ENCODE measurements around the gene APRT. TPM values are rescaled to one million over a fixed set of nuclear protein-coding genes. Genes with fewer than 3 reads are reported as not detected.

The APRT gene
- total RNA-seq (100 to 1,000 TPM; 171 to 175 TPM), polyA plus RNA-seq (100 to 1,000 TPM; 569 to 624 TPM)

- Mint-ChIP-seq H3K9me3 (no peaks in the 10 kb centered on the region), H3K27me3 (no peaks in the 10 kb centered on the region), H3K4me1 (peaks cover 1 to 28% (median 15%) of the 10 kb centered on the region in 4 donors), H3K27ac (peak within 1 kb of the TSS; percentile 88 to 98 (median 97)), H3K4me3 (peak within 1 kb of the TSS; percentile 95 to 100 (median 97)), H3K36me3 (peaks cover 0 to 15% of the 10 kb centered on the region in 2 donors)
- peak within 1 kb of the TSS; percentile 90 to 94 for H3K4me3 ChIP-seq (ENCODE audit: low read length in 2 of 2)
- intact Hi-C loops (cut with micrococcal nuclease): loop anchor here (1.0 kb wide), 4 partner anchors 9 to 404 kb away; partner anchors contain the start of genes CDT1, PIEZO1 and TRAPPC2L
- CTCF ChIA-PET (ENCODE audit: partially characterized antibody): interaction anchor here (1.1 to 5.1 kb wide), 8 partner anchors 13 to 406 kb away, joined by 3 to 35 read pairs (median 4); partner anchors contain the start of genes GALNS, TRAPPC2L and ZNF778
- H3K4me1 ChIP-seq (ENCODE audit: insufficient read depth, low read length): peaks cover 21% of the 10 kb centered on the region
- peak; percentile 94 to 99 (median 97) for DNase-seq
- peak within 1 kb of the TSS; percentile 67 for H3K27ac ChIP-seq (ENCODE audit: low read depth, low read length)
- no peaks in the 10 kb centered on the region for H3K9me3 ChIP-seq (ENCODE audit: control insufficient read depth in 1 of 2, low read length in 2 of 2)
- no peaks in the 10 kb centered on the region for H3K27me3 ChIP-seq (ENCODE audit: insufficient read depth, low read length)
- POLR2A ChIA-PET (ENCODE audit: partially characterized antibody): interaction anchor here (0.8 to 11.8 kb wide), 21 partner anchors 8 to 429 kb away, joined by 3 to 206 read pairs (median 5); partner anchors contain the start of genes CDT1, CTU2, GALNS and PIEZO1
- H3K36me3 ChIP-seq (ENCODE audit: insufficient read depth, low read length): peaks cover 13% of the 10 kb centered on the region
Measured at GRCh38 chr16:88811769-88812512, at the start of gene APRT. Gene APRT (minus strand): TSS chr16:88811928. CDS start chr16:88811899, 29 bp downstream.

- peak overlapping the region in 2 of 7 donors; percentile 13 to 57 for H3K27ac Mint-ChIP-seq
- DNase-seq: no peak
- peaks cover 8 to 26% (median 14%) of the 10 kb centered on the region in 4 donors for H3K4me1 Mint-ChIP-seq
- H3K9me3 Mint-ChIP-seq: peaks cover 0 to 2% (median 0%) of the 10 kb centered on the region in 8 donors
- Histone ChIP-seq H3K27ac (ENCODE audit: low read depth, low read length) (no peak overlapping the region), H3K36me3 (ENCODE audit: insufficient read depth, low read length) (peaks cover 33% of the 10 kb centered on the region), H3K4me1 (ENCODE audit: insufficient read depth, low read length) (peaks cover 12% of the 10 kb centered on the region), H3K27me3 (ENCODE audit: insufficient read depth, low read length) (no peaks in the 10 kb centered on the region), H3K9me3 (ENCODE audit: control insufficient read depth in 1 of 2, low read length in 2 of 2) (no peaks in the 10 kb centered on the region), H3K4me3 (ENCODE audit: low read length in 2 of 2) (no peak overlapping the region)
- peaks cover 8 to 37% of the 10 kb centered on the region in 2 donors for H3K36me3 Mint-ChIP-seq
- CTCF ChIA-PET (ENCODE audit: partially characterized antibody): interaction anchor here (0.6 kb wide), 1 partner anchor 67 kb away, joined by 4 read pairs; no protein-coding TSS in a partner anchor
- H3K4me3 Mint-ChIP-seq: no peak overlapping the region
- POLR2A ChIA-PET (ENCODE audit: partially characterized antibody): no interaction called here
- intact Hi-C loops (cut with micrococcal nuclease): no loop called here
- peaks cover 0 to 2% of the 10 kb centered on the region in 2 donors for H3K27me3 Mint-ChIP-seq
Measured at GRCh38 chr16:88861359-88861758, 49.6 kb upstream of the APRT start.

- H3K4me3 Mint-ChIP-seq: peak overlapping the region in 1 of 8 donors; percentile 9
- H3K4me1 Mint-ChIP-seq: peaks cover 15 to 41% (median 25%) of the 10 kb centered on the region in 4 donors
- peaks cover 0 to 2% (median 0%) of the 10 kb centered on the region in 8 donors for H3K9me3 Mint-ChIP-seq
- no peaks in the 10 kb centered on the region for H3K27me3 ChIP-seq (ENCODE audit: insufficient read depth, low read length)
- peaks cover 27% of the 10 kb centered on the region for H3K4me1 ChIP-seq (ENCODE audit: insufficient read depth, low read length)
- CTCF ChIA-PET (ENCODE audit: partially characterized antibody): interaction anchor here (0.9 to 2.9 kb wide), 4 partner anchors 44 to 358 kb away, joined by 3 to 40 read pairs (median 10); partner anchors contain the start of gene ZNF778
- POLR2A ChIA-PET (ENCODE audit: partially characterized antibody): interaction anchor here (2.9 to 4.6 kb wide), 2 partner anchors 48 to 358 kb away, joined by 29 to 53 read pairs; partner anchors contain the start of genes APRT and ZNF778
- H3K27me3 Mint-ChIP-seq: peaks cover 0 to 2% of the 10 kb centered on the region in 2 donors
- no peak for DNase-seq
- peaks cover 8 to 37% of the 10 kb centered on the region in 2 donors for H3K36me3 Mint-ChIP-seq
- intact Hi-C loops (cut with micrococcal nuclease): loop anchor here (5.0 kb wide), 2 partner anchors 227 to 402 kb away; no protein-coding TSS in a partner anchor
- H3K4me3 ChIP-seq (ENCODE audit: low read length in 2 of 2): no peak overlapping the region
- H3K9me3 ChIP-seq (ENCODE audit: control insufficient read depth in 1 of 2, low read length in 2 of 2): no peaks in the 10 kb centered on the region
- peaks cover 33% of the 10 kb centered on the region for H3K36me3 ChIP-seq (ENCODE audit: insufficient read depth, low read length)
- H3K27ac ChIP-seq (ENCODE audit: low read depth, low read length): no peak overlapping the region
- H3K27ac Mint-ChIP-seq: peak overlapping the region in 1 of 7 donors; percentile 32
Measured at GRCh38 chr16:88859381-88860091, 47.8 kb upstream of the APRT start.

- peak overlapping the region; percentile 67 to 93 for H3K4me3 ChIP-seq (ENCODE audit: low read length in 2 of 2)
- H3K9me3 ChIP-seq (ENCODE audit: control insufficient read depth in 1 of 2, low read length in 2 of 2): no peaks in the 10 kb centered on the region
- Mint-ChIP-seq H3K4me1 (peaks cover 15 to 43% (median 25%) of the 10 kb centered on the region in 4 donors), H3K27me3 (peaks cover 0 to 2% of the 10 kb centered on the region in 2 donors), H3K27ac (peak overlapping the region; percentile 95 to 99 (median 97)), H3K9me3 (peaks cover 0 to 2% (median 0%) of the 10 kb centered on the region in 8 donors), H3K4me3 (peak overlapping the region; percentile 94 to 100 (median 97)), H3K36me3 (peaks cover 8 to 37% of the 10 kb centered on the region in 2 donors)
- peaks cover 27% of the 10 kb centered on the region for H3K4me1 ChIP-seq (ENCODE audit: insufficient read depth, low read length)
- no peaks in the 10 kb centered on the region for H3K27me3 ChIP-seq (ENCODE audit: insufficient read depth, low read length)
- POLR2A ChIA-PET (ENCODE audit: partially characterized antibody): interaction anchor here (0.7 to 4.6 kb wide), 27 partner anchors 8 to 359 kb away, joined by 3 to 53 read pairs (median 5); partner anchors contain the start of genes APRT, CDH15, PABPN1L and ZC3H18
- peak overlapping the region; percentile 76 for H3K27ac ChIP-seq (ENCODE audit: low read depth, low read length)
- intact Hi-C loops (cut with micrococcal nuclease): loop anchor here (1.0 to 5.0 kb wide), 9 partner anchors 46 to 401 kb away; partner anchors contain the start of genes CDH15, MVD and ZNF778
- peaks cover 32% of the 10 kb centered on the region for H3K36me3 ChIP-seq (ENCODE audit: insufficient read depth, low read length)
- peak; percentile 67 to 81 (median 70) for DNase-seq
- CTCF ChIA-PET (ENCODE audit: partially characterized antibody): interaction anchor here (0.7 to 2.9 kb wide), 22 partner anchors 9 to 359 kb away, joined by 3 to 40 read pairs (median 5); partner anchors contain the start of genes APRT, PABPN1L and ZNF778
Measured at GRCh38 chr16:88857728-88858339, 46.1 kb upstream of the APRT start.

- H3K27me3 ChIP-seq (ENCODE audit: insufficient read depth, low read length): no peaks in the 10 kb centered on the region
- ChIA-PET POLR2A (ENCODE audit: partially characterized antibody) (interaction anchor here (0.7 to 4.6 kb wide), 37 partner anchors 8 to 839 kb away, joined by 3 to 53 read pairs (median 3); partner anchors contain the start of genes APRT, CDH15, PABPN1L and PIEZO1), CTCF (ENCODE audit: partially characterized antibody) (interaction anchor here (0.7 to 2.9 kb wide), 20 partner anchors 8 to 360 kb away, joined by 3 to 40 read pairs (median 6); partner anchors contain the start of genes APRT and ZNF778)
- H3K4me1 ChIP-seq (ENCODE audit: insufficient read depth, low read length): peaks cover 27% of the 10 kb centered on the region
- intact Hi-C loops (cut with micrococcal nuclease): loop anchor here (1.0 to 5.0 kb wide), 9 partner anchors 45 to 400 kb away; partner anchors contain the start of genes CDH15, MVD and ZNF778
- H3K36me3 ChIP-seq (ENCODE audit: insufficient read depth, low read length): peaks cover 25% of the 10 kb centered on the region
- H3K36me3 Mint-ChIP-seq: peaks cover 5 to 35% of the 10 kb centered on the region in 2 donors
- H3K4me3 Mint-ChIP-seq: peak within 1 kb of the TSS; percentile 94 to 100 (median 97)
- DNase-seq: peak; percentile 96 to 98 (median 97)
- H3K9me3 ChIP-seq (ENCODE audit: control insufficient read depth in 1 of 2, low read length in 2 of 2): no peaks in the 10 kb centered on the region
- H3K27ac ChIP-seq (ENCODE audit: low read depth, low read length): peak within 1 kb of the TSS; percentile 76
- peaks cover 0 to 2% (median 0%) of the 10 kb centered on the region in 8 donors for H3K9me3 Mint-ChIP-seq
- peaks cover 18 to 43% (median 28%) of the 10 kb centered on the region in 4 donors for H3K4me1 Mint-ChIP-seq
- peak within 1 kb of the TSS; percentile 67 to 93 for H3K4me3 ChIP-seq (ENCODE audit: low read length in 2 of 2)
- peaks cover 0 to 2% of the 10 kb centered on the region in 2 donors for H3K27me3 Mint-ChIP-seq
- H3K27ac Mint-ChIP-seq: peak within 1 kb of the TSS; percentile 95 to 99 (median 97)
Measured at GRCh38 chr16:88856828-88857727, 45.4 kb upstream of the APRT start, which contains the start of the genes GALNS and TRAPPC2L. Gene GALNS (minus strand): TSS chr16:88856947. CDS start chr16:88856877, 70 bp downstream. Gene TRAPPC2L (plus strand): TSS chr16:88857127. CDS start chr16:88857151, 24 bp downstream.
